PC-3 (cell line): Measurements from ENCODE around the gene ANKRD27.
A peak's percentile ranks its signal among the peaks of the same experiment; 100 is the strongest.

Source experiments
- CTCF ChIP-seq: fragments of 300-600 bp; sonication (generic); conservative IDR thresholded peaks from 2 replicates; pipeline ENCODE4 v1.5.1; 2017; ENCODE audit warnings: antibody characterized with exemption, low read depth, mild to moderate bottlenecking, low read length
- EZH2 ChIP-seq: fragments of 300-600 bp; sonication (generic); IDR thresholded peaks from one replicate; pipeline ENCODE4 v1.6.1; 2017; ENCODE audit warnings: antibody characterized with exemption, mild to moderate bottlenecking, low read length; ENCODE audit not compliant: unreplicated experiment

GRCh38 chr19:32719611-32720059, 44.7 kb upstream of the ANKRD27 start, which contains the start of gene TDRD12:
- TF ChIP-seq EZH2: no peak
- TF ChIP-seq CTCF: peak; percentile 23; the same call in 1 of the 2 replicates
